HG03064 (cell line): ENCODE measurements around the gene ATAT1.
A peak's percentile ranks its signal among the peaks of the same experiment; 100 is the strongest.
"Not testable (repeated sequence)": the region's sequence is repeated elsewhere in the genome, so short reads cannot be mapped to it uniquely, and the experiment has no call there.

Experiments used
- ATAC-seq: cut with Tn5 transposase; IDR thresholded peaks from one replicate; pipeline ENCODE4 v1.9.1; 2021; ENCODE audit warnings: low read depth; ENCODE audit not compliant: unreplicated experiment

ATAT1 gene

GRCh38 chr6:30646450-30647241 lies 20.0 kb downstream of the ATAT1 start, which contains the start of gene C6orf136:
TSS of gene C6orf136 (plus strand) at chr6:30647133. CDS start at chr6:30647232, 99 bp downstream.
- peak; percentile 41 for ATAC-seq

GRCh38 chr6:30647242-30648116 lies 20.8 kb downstream of the ATAT1 start:
- peak; percentile 56 for ATAC-seq

DNA sequence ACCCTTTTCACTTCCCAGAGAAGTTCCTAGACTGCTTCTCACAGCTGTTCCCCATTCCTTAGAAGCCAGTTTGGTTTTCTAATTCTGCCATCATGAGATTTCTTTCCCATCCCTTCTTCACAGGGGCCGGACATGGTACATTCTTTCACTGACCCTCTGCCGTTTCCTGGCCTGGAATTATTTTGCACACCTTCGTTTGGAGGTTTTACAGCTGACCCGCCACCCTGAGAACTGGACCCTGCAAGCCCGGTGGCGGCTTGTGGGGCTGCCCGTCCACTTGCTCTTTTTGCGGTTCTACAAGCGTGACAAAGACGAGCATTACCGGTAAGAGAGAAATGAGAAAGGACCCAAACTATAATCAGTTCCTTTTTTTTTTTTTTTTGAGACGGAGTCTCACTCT lies 24.5 kb downstream of the ATAT1 start:
- no peak for ATAC-seq

DNA sequence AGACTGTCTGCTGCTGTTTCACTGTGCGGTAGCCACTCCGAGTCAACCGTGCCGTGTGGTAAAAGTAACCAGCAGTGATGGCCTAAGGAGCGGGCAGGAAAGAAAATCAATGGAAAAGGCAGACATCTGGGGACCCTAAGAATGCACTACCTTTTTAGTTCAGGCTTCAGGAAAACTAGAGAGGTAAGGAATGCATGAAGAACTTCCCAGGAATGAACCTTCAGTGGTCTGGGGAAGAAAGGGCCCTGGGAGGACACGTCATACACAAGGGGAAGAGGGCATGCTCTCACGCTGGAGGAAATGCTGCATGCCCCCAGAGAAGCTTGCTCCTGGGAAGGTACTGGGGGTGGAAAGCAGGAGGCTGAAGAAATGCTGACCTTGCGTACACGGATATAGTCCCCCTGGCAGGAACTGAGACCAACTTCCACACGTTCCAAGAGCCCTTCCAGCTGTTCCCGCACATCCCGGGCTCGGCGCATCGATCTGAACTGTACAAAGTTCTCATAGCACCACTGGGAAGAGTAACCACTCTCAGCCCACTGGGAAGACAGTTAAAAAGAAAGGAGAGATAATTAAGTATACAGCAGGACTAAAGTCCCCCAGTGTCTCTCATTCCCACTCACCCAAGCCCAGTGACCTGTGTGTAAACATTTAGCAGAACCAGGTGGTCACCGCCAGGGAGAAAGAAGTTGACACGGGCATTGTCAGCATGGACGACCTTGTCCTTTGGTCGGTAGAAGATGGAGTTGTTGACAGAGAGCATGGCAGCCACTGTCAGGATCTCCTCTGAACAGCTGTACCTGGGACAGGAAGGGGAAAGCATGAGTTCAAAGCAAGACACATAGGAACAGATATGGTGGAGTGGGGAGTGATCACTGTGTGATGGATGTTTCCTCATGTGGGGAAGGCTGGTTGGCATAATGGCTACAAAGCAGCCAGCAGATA lies 28.4 kb downstream of the ATAT1 start:
- ATAC-seq: no peak

- no peak for ATAC-seq
Observed at GRCh38 chr6:30655743-30656094, 29.0 kb downstream of the ATAT1 start.

- ATAC-seq: no peak
Observed at GRCh38 chr6:30656513-30656912, 29.8 kb downstream of the ATAT1 start.

GRCh38 chr6:30657454-30657853 lies 30.8 kb downstream of the ATAT1 start:
- ATAC-seq: no peak

DNA sequence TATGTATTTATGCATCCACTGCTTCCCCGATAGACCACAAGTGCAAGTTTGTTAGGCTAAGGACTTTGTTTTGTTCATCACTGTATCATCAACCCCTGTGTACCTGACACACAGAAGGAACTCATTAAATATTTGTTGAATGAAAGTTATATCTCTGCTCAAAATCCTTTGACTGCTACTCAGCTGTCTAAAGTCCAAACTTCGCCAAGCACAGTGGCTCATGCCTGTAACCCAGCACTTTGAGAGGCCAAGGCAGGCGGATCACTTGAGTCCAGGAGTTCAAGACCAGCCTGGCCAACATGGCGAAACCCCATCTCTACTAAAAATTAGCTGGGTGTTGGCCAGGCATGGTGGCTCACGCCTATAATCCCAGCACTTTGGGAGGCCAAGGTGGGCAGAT lies 31.2 kb downstream of the ATAT1 start:
- ATAC-seq: not testable (repeated sequence)

GRCh38 chr6:30664994-30665767 lies 38.5 kb downstream of the ATAT1 start:
- ATAC-seq: no peak

DNA sequence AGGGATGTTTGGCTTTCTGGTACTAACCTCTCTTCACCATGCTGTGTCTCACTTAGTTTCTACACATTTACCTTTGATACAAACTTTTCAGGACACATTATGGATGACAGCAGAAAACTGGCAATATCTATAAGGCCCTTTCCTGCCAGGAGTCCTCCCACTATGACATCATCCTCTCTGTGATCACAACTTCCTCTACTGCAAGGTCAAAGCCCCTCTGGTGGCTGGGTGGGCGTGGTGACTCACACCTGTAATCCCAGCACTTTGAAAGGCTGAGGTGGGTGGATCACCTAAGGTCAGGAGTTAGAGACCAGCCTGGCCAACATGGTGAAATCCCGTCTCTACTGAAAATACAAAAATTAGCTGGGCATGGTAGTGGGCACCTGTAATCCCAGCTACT lies 39.6 kb downstream of the ATAT1 start:
- ATAC-seq: not testable (repeated sequence)

DNA sequence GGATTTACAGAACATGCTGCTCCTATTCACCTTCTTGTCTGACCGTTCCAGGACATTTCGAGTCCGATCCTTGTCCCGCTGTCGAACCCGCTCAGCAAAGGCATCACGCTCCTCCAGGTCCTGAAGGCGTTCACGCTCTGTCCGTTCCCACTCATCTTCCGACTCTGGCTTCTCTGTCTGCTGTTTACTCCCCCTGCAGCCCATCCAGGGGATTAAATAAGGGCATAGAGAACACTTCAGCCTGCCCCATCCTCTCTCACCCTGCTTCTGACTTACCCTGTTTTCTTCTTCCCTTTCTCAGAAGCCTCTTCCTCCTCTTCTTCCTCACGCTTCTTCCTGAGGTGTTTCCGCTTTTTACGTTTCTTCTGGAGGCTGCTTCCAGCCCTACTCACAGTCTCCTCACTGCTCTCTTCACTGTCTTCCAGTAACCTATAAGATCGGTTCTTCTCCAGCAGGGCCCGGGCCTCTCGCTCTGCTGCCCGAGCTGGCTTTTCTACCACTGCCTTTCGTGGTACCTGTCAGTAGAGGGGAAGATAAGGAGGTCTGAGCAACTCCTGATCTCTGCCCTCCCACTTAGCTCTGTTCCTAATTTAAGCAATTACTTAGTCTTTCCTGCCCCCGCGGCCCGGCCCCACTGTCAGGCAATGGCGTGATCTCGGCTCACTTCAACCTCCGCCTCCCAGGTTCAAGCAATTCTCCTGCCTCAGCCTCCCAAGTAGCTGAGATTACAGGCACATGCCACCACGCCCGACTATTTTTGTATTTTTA lies 44.3 kb downstream of the ATAT1 start:
- no peak for ATAC-seq

GRCh38 chr6:30672445-30673253 lies 46.0 kb downstream of the ATAT1 start, which contains the start of gene DHX16:
TSS of gene DHX16 (minus strand) at chr6:30673006. CDS start at chr6:30672841, 165 bp downstream.
- peak; percentile 61 for ATAC-seq

- ATAC-seq: no peak
Observed at GRCh38 chr6:30676660-30677285, 50.1 kb downstream of the ATAT1 start.

GRCh38 chr6:30678964-30679726 lies 52.5 kb downstream of the ATAT1 start:
- ATAC-seq: no peak

- ATAC-seq: no peak
Observed at GRCh38 chr6:30679765-30680535, 53.3 kb downstream of the ATAT1 start.

DNA sequence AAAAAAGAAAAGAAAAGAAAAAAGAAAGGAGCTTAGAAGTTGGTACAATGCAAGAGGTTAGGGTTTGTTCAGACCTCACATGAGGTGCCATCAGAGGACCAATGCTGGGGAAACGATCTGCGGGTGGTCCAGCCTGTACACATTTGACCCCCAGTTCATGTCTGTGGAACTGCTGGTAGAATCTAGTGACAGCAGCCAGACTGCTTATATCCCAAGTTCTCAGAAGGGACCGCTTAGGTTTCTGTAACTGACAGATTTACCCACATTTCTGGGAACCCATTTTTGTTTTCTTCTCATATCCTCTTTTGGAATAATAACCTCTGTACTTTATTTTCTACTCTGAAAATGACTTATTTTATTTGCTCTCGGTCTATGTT lies 55.1 kb downstream of the ATAT1 start:
- no peak for ATAC-seq
